Stomach (tissue), 4 donors: ENCODE results near the gene FBXL7.

Experiments
- CTCF ChIP-seq, 7 experiments: fragments of 450-650 bp in 4 of 7; fragments of 200-600 bp in 3 of 7; sonication (generic) in 3 of 7; IDR thresholded peaks; one replicate each; pipeline ENCODE4 v1.5.1; 2016 to 2019; ENCODE audit warnings: antibody characterized with exemption in 7 of 7, control low read depth in 2 of 7, mild to moderate bottlenecking in 1 of 7
- POLR2A ChIP-seq, 4 donors: fragments of 450-650 bp; IDR thresholded peaks; one replicate each; pipeline ENCODE4 v1.6.1; 2016; ENCODE audit warnings: antibody characterized with exemption in 4 of 4, control low read depth in 2 of 4, mild to moderate bottlenecking in 1 of 4, moderate library complexity in 1 of 4

- no peak for TF ChIP-seq CTCF (IDR thresholded peaks at IDR 0.05)
- TF ChIP-seq POLR2A (IDR thresholded peaks at IDR 0.05), result no peak
These were observed 456.6 kb downstream of the FBXL7 start for GRCh38 chr5:15956622-15957021.
